MCF 10A (cell line): ENCODE measurements around the gene FCAR. TPM values are rescaled to one million over a fixed set of nuclear protein-coding genes. Genes with fewer than 3 reads are reported as not detected.
"Not testable (repeated sequence)": the region's sequence is repeated elsewhere in the genome, so short reads cannot be mapped to it uniquely, and the experiment has no call there.

Experiments used
- BruUV-seq: library from RNA; stranded (reverse); fragments of 400-500 nt; replicated peaks from 2 replicates; lab custom pipeline; 2021; lab: Mats Ljungman, UMichigan
- CTCF ChIA-PET: fragments of 300-600 bp; sonication (Branson Sonifier 250); formaldehyde crosslinking; extraction: SDS; loops from one replicate; lab custom pipeline; 2021; ENCODE audit warnings: antibody characterized with exemption, inconsistent platforms; lab: Yijun Ruan, JAX
- POLR2A ChIA-PET: fragments of 300-600, 350-650 bp; sonication (Branson Sonifier 250); formaldehyde crosslinking; extraction: SDS; loops from one replicate; lab custom pipeline; 2020; ENCODE audit warnings: antibody characterized with exemption, inconsistent platforms; lab: Yijun Ruan, JAX
- DNase-seq: peaks from one replicate; pipeline ENCODE4 v3.0.0-alpha.2; 2018; ENCODE audit not compliant: unreplicated experiment
- H3K27ac Mint-ChIP-seq: one replicate; pipeline ENCODE4 v1.8.0; 2022; ENCODE audit warnings: mild to moderate bottlenecking, low read depth, mixed read lengths; ENCODE audit not compliant: unreplicated experiment
- H3K27me3 Mint-ChIP-seq: one replicate; pipeline ENCODE4 v1.8.0; 2022; ENCODE audit warnings: mixed read lengths; ENCODE audit not compliant: insufficient read depth, unreplicated experiment
- H3K36me3 Mint-ChIP-seq: one replicate; pipeline ENCODE4 v1.8.0; 2022; ENCODE audit warnings: mild to moderate bottlenecking, moderate library complexity, mixed read lengths; ENCODE audit not compliant: insufficient read depth, unreplicated experiment
- H3K4me1 Mint-ChIP-seq: one replicate; pipeline ENCODE4 v1.8.0; 2022; ENCODE audit warnings: mixed read lengths; ENCODE audit not compliant: insufficient read depth, unreplicated experiment
- H3K4me3 Mint-ChIP-seq: one replicate; pipeline ENCODE4 v1.8.0; 2022; ENCODE audit warnings: mild to moderate bottlenecking, moderate library complexity, mixed read lengths; ENCODE audit not compliant: unreplicated experiment
- H3K9me3 Mint-ChIP-seq: one replicate; pipeline ENCODE4 v1.8.0; 2022; ENCODE audit warnings: mixed read lengths; ENCODE audit not compliant: unreplicated experiment
- CTCF ChIP-seq: fragments of 200-600 bp; IDR thresholded peaks from one replicate; pipeline ENCODE4 v1.8.0; 2022; ENCODE audit warnings: antibody characterized with exemption, mild to moderate bottlenecking; ENCODE audit not compliant: unreplicated experiment
- intact Hi-C: fragments of 100-400 bp; cut with micrococcal nuclease; formaldehyde crosslinking; loops from 2 replicates; pipeline ENCODE4 v1.14.1; 2022
- total RNA-seq: library from RNA; stranded (reverse); gene quantifications from 2 replicates; pipeline ENCODE4 v1.2.3, GENCODE V29; 2022

FCAR gene
- total RNA-seq, 1 experiment from 2014 or later = not detected

GRCh38 chr19:54902061-54902460 lies 28.0 kb downstream of the FCAR start:
- Mint-ChIP-seq H3K27ac (no peak overlapping the region), H3K4me3 (no peak overlapping the region), H3K27me3 (peaks cover 20% of the 10 kb centered on the region), H3K36me3 (no peaks in the 10 kb centered on the region), H3K4me1 (no peaks in the 10 kb centered on the region), H3K9me3 (peaks cover 30% of the 10 kb centered on the region)
- intact Hi-C loops = no loop called here
- no peak for DNase-seq
- ChIA-PET CTCF (interaction anchor here (0.5 kb wide), 1 partner anchor 66 kb away, joined by 3 read pairs; no protein-coding TSS in a partner anchor), POLR2A (no interaction called here)
- BruUV-seq = no TSS peak
- no peak for TF ChIP-seq CTCF

GRCh38 chr19:54903303-54903702 lies 29.3 kb downstream of the FCAR start:
- peaks cover 19% of the 10 kb centered on the region for H3K27me3 Mint-ChIP-seq
- intact Hi-C loops = no loop called here
- BruUV-seq = no TSS peak
- no peaks in the 10 kb centered on the region for H3K36me3 Mint-ChIP-seq
- H3K4me3 Mint-ChIP-seq = no peak overlapping the region
- peaks cover 28% of the 10 kb centered on the region for H3K9me3 Mint-ChIP-seq
- no peak for TF ChIP-seq CTCF
- CTCF ChIA-PET = no interaction called here
- no peaks in the 10 kb centered on the region for H3K4me1 Mint-ChIP-seq
- POLR2A ChIA-PET = no interaction called here
- no peak for DNase-seq
- no peak overlapping the region for H3K27ac Mint-ChIP-seq

GRCh38 chr19:54904261-54904660 lies 30.2 kb downstream of the FCAR start:
- intact Hi-C loops, CTCF ChIA-PET, H3K4me3 Mint-ChIP-seq, H3K4me1 Mint-ChIP-seq, H3K27me3 Mint-ChIP-seq, H3K27ac Mint-ChIP-seq, BruUV-seq, POLR2A ChIA-PET, DNase-seq, H3K36me3 Mint-ChIP-seq: not testable (repeated sequence)
- H3K9me3 Mint-ChIP-seq = peaks cover 19% of the 10 kb centered on the region

GRCh38 chr19:54905421-54905802 lies 31.4 kb downstream of the FCAR start:
- Mint-ChIP-seq H3K9me3 (peaks cover 9% of the 10 kb centered on the region), H3K4me3 (no peak overlapping the region), H3K27me3 (no peaks in the 10 kb centered on the region), H3K27ac (no peak overlapping the region), H3K36me3 (no peaks in the 10 kb centered on the region), H3K4me1 (no peaks in the 10 kb centered on the region)
- no TSS peak for BruUV-seq
- intact Hi-C loops = no loop called here
- no peak for TF ChIP-seq CTCF
- ChIA-PET CTCF (no interaction called here), POLR2A (no interaction called here)
- DNase-seq = no peak
